Kidney (tissue), 14 donors: ENCODE data around the gene CRYAB. TPM values are rescaled to one million over a fixed set of nuclear protein-coding genes. Genes with fewer than 3 reads are reported as not detected.

Source experiments
- DNase-seq, 5 donors: peaks; one replicate each; pipeline ENCODE4 v3.0.0-alpha.2; 2013 to 2020
- FAIRE-seq: peaks from 2 replicates; lab custom pipeline; 2012; peaks lifted over from hg19 to GRCh38; lab: Jason Lieb, UNC
- H3K27ac ChIP-seq, 2 donors: one replicate each; pipeline ENCODE4 v1.7.0; 2013; ENCODE audit warnings: low read depth in 2 of 2, low read length in 2 of 2, inconsistent platforms in 1 of 2
- H3K27me3 ChIP-seq: one replicate; pipeline ENCODE4 v1.7.1; 2013; ENCODE audit warnings: low read length, inconsistent platforms; ENCODE audit not compliant: control insufficient read depth, insufficient read depth
- H3K36me3 ChIP-seq, 3 donors: one replicate each; pipeline versions ENCODE4 v1.7.0 to v1.7.1; 2013; ENCODE audit warnings: low read length in 3 of 3, control low read depth in 1 of 3, inconsistent platforms in 1 of 3; ENCODE audit not compliant: insufficient read depth in 3 of 3, control insufficient read depth in 2 of 3
- H3K4me1 ChIP-seq, 3 donors: one replicate each; pipeline versions ENCODE4 v1.7.0 to v1.7.1; 2013; ENCODE audit warnings: low read length in 3 of 3, inconsistent platforms in 1 of 3, low read depth in 1 of 3; ENCODE audit not compliant: control insufficient read depth in 2 of 3, insufficient read depth in 2 of 3
- H3K4me3 ChIP-seq, 3 donors: one replicate each; pipeline versions ENCODE4 v1.7.0 to v1.8.1; 2013; ENCODE audit warnings: low read length in 3 of 3, control low read depth in 1 of 3, inconsistent platforms in 1 of 3
- H3K9ac ChIP-seq, 3 donors: one replicate each; pipeline versions ENCODE4 v1.7.0 to v1.7.1; 2013; ENCODE audit warnings: low read length in 3 of 3, control low read depth in 1 of 3, inconsistent platforms in 1 of 3
- H3K9me3 ChIP-seq, 3 donors: one replicate each; pipeline versions ENCODE4 v1.7.0 to v1.7.1; 2013; ENCODE audit warnings: low read length in 3 of 3, control low read depth in 1 of 3, inconsistent platforms in 1 of 3; ENCODE audit not compliant: control insufficient read depth in 2 of 3, insufficient read depth in 1 of 3
- CTCF ChIP-seq: IDR thresholded peaks from 3 replicates; pipeline ENCODE4 v1.5.1; 2012; ENCODE audit warnings: mild to moderate bottlenecking, moderate library complexity, borderline replicate concordance; ENCODE audit not compliant: insufficient read depth; ENCODE audit errors: extremely low read depth
- intact Hi-C: fragments of 100-400 bp; cut with DNase I; formaldehyde crosslinking; loops from one replicate; pipeline ENCODE4 v1.11.1; 2022
- polyA plus RNA-seq: library from polyadenylated mRNA; stranded (reverse); fragments of 350-450 nt; fragmentation: Illumina TruSeq; extraction: RNeasy Lipid Tissue Mini Kit (QIAGEN cat#74804); gene quantifications from one replicate; pipeline ENCODE4 v1.2.3, GENCODE V29; 2014; ENCODE audit warnings: low read depth, low replicate concordance; ENCODE audit not compliant: insufficient read depth
- total RNA-seq: library from RNA; stranded (reverse); fragmentation: NEBNext Ultra II Directional; extraction: Animal tissue kit (Norgen Biotek cat#: 25700); gene quantifications from one replicate; pipeline ENCODE4 v1.2.1, GENCODE V29; 2021
- donor health status: control.
- donor health status: control.
- donor health status: control.
- donor health status: control.
- donor health status: control.
- donor health status: DM: yes; HTN: yes; CAD: no.
- donor health status: Normal renal cell carcinoma (clear cell type).

CRYAB gene
- total and polyA plus RNA-seq, 2 donors from 2014 or later: 1,312 to 1,857 TPM

DNA sequence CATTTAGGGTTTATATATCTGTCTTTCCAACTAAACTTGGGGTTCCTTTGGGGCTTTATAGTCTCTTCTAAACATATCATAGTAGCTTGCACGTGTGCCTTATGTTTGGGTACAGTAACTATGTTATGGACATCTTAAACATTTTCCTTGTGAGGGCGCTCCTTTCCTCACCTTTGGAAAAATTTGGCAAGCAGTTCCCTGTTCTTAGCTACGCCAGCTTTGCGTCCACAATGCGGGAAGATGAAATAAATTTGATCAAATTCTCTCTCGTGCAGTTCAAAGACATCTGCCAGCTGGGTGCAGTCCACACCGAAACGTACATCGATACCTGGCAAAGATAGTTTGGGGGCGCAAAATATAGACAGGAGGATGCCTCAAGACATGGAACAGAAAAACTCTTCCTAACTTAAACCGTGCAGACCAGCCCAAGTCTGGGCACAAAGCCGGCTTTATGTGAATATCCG lies 33.2 kb downstream of the CRYAB start:
- peak overlapping the region; percentile 94 to 98 for H3K27ac ChIP-seq
- no peak for TF ChIP-seq CTCF
- peak in 2 of 5 donors; percentile 69 to 79 for DNase-seq
- no peaks in the 10 kb centered on the region for H3K27me3 ChIP-seq
- no peaks in the 10 kb centered on the region for H3K9me3 ChIP-seq
- peaks cover 0 to 4% (median 2%) of the 10 kb centered on the region in 3 donors for H3K36me3 ChIP-seq
- no peak for FAIRE-seq
- peak overlapping the region; percentile 34 to 97 (median 81) for H3K9ac ChIP-seq
- H3K4me1 ChIP-seq: peaks cover 0 to 5% (median 0%) of the 10 kb centered on the region in 3 donors
- peak overlapping the region; percentile 85 to 99 (median 90) for H3K4me3 ChIP-seq
- intact Hi-C loops: no loop called here

GRCh38 chr11:111871693-111872161 lies 39.8 kb downstream of the CRYAB start:
- no peaks in the 10 kb centered on the region for H3K9me3 ChIP-seq
- H3K36me3 ChIP-seq: peaks cover 7 to 9% (median 8%) of the 10 kb centered on the region in 3 donors
- H3K4me3 ChIP-seq: peak overlapping the region; percentile 79 to 92 (median 83)
- peaks cover 0 to 4% (median 2%) of the 10 kb centered on the region in 3 donors for H3K4me1 ChIP-seq
- DNase-seq: no peak
- intact Hi-C loops: no loop called here
- H3K27me3 ChIP-seq: no peaks in the 10 kb centered on the region
- peak overlapping the region; percentile 81 to 83 for H3K27ac ChIP-seq
- no peak for TF ChIP-seq CTCF
- H3K9ac ChIP-seq: peak overlapping the region; percentile 67 to 90 (median 77)
- FAIRE-seq: no peak

DNA sequence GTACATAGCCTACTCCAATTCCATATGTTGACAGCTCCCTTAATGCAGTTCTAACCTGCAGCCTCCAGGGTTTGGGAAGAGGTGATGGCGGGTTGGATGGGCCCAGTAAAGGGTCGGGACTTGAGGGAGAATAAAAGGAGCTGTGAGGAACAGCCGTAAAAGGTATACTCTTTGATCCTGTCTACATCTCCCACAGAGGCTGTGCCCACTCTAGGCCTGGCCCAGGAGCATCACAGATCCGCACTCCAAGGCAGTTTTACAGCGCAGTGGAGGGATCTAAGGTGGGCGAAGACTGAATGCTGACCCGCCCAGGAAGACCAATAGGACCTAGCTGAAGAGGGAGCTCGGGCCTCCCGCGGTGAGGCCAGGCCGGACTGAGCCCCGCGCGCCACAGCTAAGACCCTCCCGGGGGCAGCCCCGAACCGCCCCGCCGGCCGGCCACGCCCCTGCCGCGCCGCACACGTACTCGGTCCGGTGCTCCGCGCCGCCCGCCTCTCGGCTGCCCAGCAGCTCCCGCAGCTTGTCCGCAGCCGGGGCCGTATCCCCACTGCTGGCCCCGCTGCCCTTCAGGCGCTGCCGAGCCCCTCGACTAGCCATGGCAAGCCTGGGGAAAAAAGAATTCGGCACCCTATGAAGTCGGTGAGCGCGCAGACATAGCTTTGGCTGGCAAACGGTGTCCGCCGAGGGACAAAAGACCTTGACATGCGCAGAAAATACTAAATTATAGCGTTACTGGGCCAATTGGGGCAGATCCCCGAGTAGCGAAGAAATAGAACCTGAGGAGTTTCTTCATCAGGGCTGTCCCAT lies 40.5 kb downstream of the CRYAB start, which contains the start of gene ALG9:
TSS of gene ALG9 (minus strand) at position 696 of the 807 bp plus-strand sequence. CDS start at position 597, 99 bp downstream.
- no peak for FAIRE-seq

More for the DNA sequence above, 40.5 kb downstream of the CRYAB start, which contains the start of gene ALG9:
- Histone ChIP-seq H3K36me3 (peaks cover 9 to 12% (median 11%) of the 10 kb centered on the region in 3 donors), H3K27me3 (no peaks in the 10 kb centered on the region), H3K27ac (peak within 1 kb of the TSS; percentile 81 to 83), H3K9ac (peak within 1 kb of the TSS; percentile 67 to 90 (median 77)), H3K4me1 (peaks cover 0 to 4% (median 2%) of the 10 kb centered on the region in 3 donors), H3K4me3 (peak within 1 kb of the TSS; percentile 79 to 92 (median 83)), H3K9me3 (no peaks in the 10 kb centered on the region)
- DNase-seq: peak; percentile 85 to 90 (median 89)
- no peak for TF ChIP-seq CTCF
- intact Hi-C loops: no loop called here
